Measurements from ENCODE around the gene GSTM2.

GSTM2 gene

GRCh38 chr1:109716570-109717090 lies 48.8 kb downstream of the GSTM2 start:
- H3K9me3 ChIP-seq (replicated peaks in 1 of 11) = peaks cover 0 to 10% (median 6%) of the 10 kb centered on the region in 11 experiments; a peak in 7 of 22 replicates
- H4K20me1 ChIP-seq = no peaks in the 10 kb centered on the region
- no peak overlapping the region for H3K27ac ChIP-seq
- H3K4me3 ChIP-seq = no peak overlapping the region
- TF ChIP-seq Cebpa-rat (IDR thresholded peaks at IDR 0.05) = no peak
- H3K27me3 ChIP-seq = peaks cover 9 to 13% (median 12%) of the 10 kb centered on the region in 11 experiments; a peak in 20 of 22 replicates
- H3K4me2 ChIP-seq = no peak overlapping the region
- H3K36me3 ChIP-seq = no peaks in the 10 kb centered on the region
- peaks cover 0 to 13% (median 2%) of the 10 kb centered on the region in 10 experiments; a peak in 8 of 20 replicates for H3K4me1 ChIP-seq
- H3K9ac ChIP-seq = no peak overlapping the region

- H3K36me3 ChIP-seq = no peaks in the 10 kb centered on the region
- no peak overlapping the region for H3K4me2 ChIP-seq
- H3K27ac ChIP-seq = no peak overlapping the region; a peak in 1 of 22 replicates
- H3K9ac ChIP-seq = no peak overlapping the region
- peaks cover 0 to 2% (median 1%) of the 10 kb centered on the region in 11 experiments; a peak in 9 of 22 replicates for H3K27me3 ChIP-seq
- no peak for TF ChIP-seq Cebpa-rat (IDR thresholded peaks at IDR 0.05)
- H3K4me3 ChIP-seq = no peak overlapping the region
- H3K4me1 ChIP-seq = peaks cover 0 to 13% (median 2%) of the 10 kb centered on the region in 10 experiments; a peak in 8 of 20 replicates
- H3K9me3 ChIP-seq (replicated peaks in 1 of 11) = peaks cover 0 to under 1% (median 0%) of the 10 kb centered on the region in 11 experiments; a peak in 1 of 22 replicates
- H4K20me1 ChIP-seq = no peaks in the 10 kb centered on the region
Measured at GRCh38 chr1:109717729-109718128, 49.9 kb downstream of the GSTM2 start.

GRCh38 chr1:109718495-109718894 lies 50.6 kb downstream of the GSTM2 start:
- Histone ChIP-seq H3K4me2 (no peak overlapping the region), H3K9ac (no peak overlapping the region), H4K20me1 (no peaks in the 10 kb centered on the region)

GRCh38 chr1:109719337-109719837 lies 51.5 kb downstream of the GSTM2 start:
- Histone ChIP-seq H3K9ac (no peak overlapping the region), H3K27me3 (no peaks in the 10 kb centered on the region), H3K36me3 (no peaks in the 10 kb centered on the region), H3K4me1 (peaks cover 0 to 13% (median 2%) of the 10 kb centered on the region in 10 experiments; a peak in 8 of 20 replicates), H4K20me1 (no peaks in the 10 kb centered on the region), H3K4me3 (no peak overlapping the region), H3K9me3 (replicated peaks in 1 of 11) (no peaks in the 10 kb centered on the region), H3K27ac (peak overlapping the region in 2 of 11 experiments; percentile 9 to 61; a peak in 2 of 22 replicates), H3K4me2 (peak overlapping the region in 5 of 11 experiments; percentile 9 to 49 (median 26); a peak in 6 of 22 replicates)
- no peak for TF ChIP-seq Cebpa-rat (IDR thresholded peaks at IDR 0.05)

More at GRCh38 chr1:109718495-109718894, 50.6 kb downstream of the GSTM2 start:
- H3K27me3 ChIP-seq = no peaks in the 10 kb centered on the region
- no peak for TF ChIP-seq Cebpa-rat (IDR thresholded peaks at IDR 0.05)
- H3K9me3 ChIP-seq (replicated peaks in 1 of 11) = no peaks in the 10 kb centered on the region
- H3K4me1 ChIP-seq = peaks cover 0 to 13% (median 2%) of the 10 kb centered on the region in 10 experiments; a peak in 8 of 20 replicates
- H3K36me3 ChIP-seq = no peaks in the 10 kb centered on the region
- H3K27ac ChIP-seq = peak overlapping the region in 4 of 11 experiments; percentile 9 to 61 (median 24); a peak in 7 of 22 replicates
- H3K4me3 ChIP-seq = no peak overlapping the region

GRCh38 chr1:109721042-109721441 lies 53.2 kb downstream of the GSTM2 start:
- Histone ChIP-seq H3K27me3 (no peaks in the 10 kb centered on the region), H3K4me2 (peak overlapping the region in 2 of 11 experiments; percentile 9 to 12; a peak in 2 of 22 replicates), H3K36me3 (no peaks in the 10 kb centered on the region), H3K4me1 (peaks cover 0 to 13% (median 2%) of the 10 kb centered on the region in 10 experiments; a peak in 8 of 20 replicates), H4K20me1 (no peaks in the 10 kb centered on the region), H3K9me3 (replicated peaks in 1 of 11) (peaks cover 0 to 8% (median 0%) of the 10 kb centered on the region in 11 experiments; a peak in 3 of 22 replicates), H3K4me3 (no peak overlapping the region), H3K27ac (no peak overlapping the region), H3K9ac (no peak overlapping the region)
- TF ChIP-seq Cebpa-rat (IDR thresholded peaks at IDR 0.05) = no peak

- peaks cover 0 to 12% (median 6%) of the 10 kb centered on the region in 11 experiments; a peak in 11 of 22 replicates for H3K9me3 ChIP-seq (replicated peaks in 1 of 11)
- no peak overlapping the region for H3K4me2 ChIP-seq
- H4K20me1 ChIP-seq = no peaks in the 10 kb centered on the region
- H3K4me1 ChIP-seq = peaks cover 0 to 13% (median 4%) of the 10 kb centered on the region in 10 experiments; a peak in 9 of 20 replicates
- no peak overlapping the region for H3K9ac ChIP-seq
- TF ChIP-seq Cebpa-rat (IDR thresholded peaks at IDR 0.05) = no peak
- H3K4me3 ChIP-seq = no peak overlapping the region
- no peaks in the 10 kb centered on the region for H3K36me3 ChIP-seq
- no peaks in the 10 kb centered on the region for H3K27me3 ChIP-seq
- no peak overlapping the region for H3K27ac ChIP-seq
Measured at GRCh38 chr1:109721971-109722370, 54.1 kb downstream of the GSTM2 start.

- no peaks in the 10 kb centered on the region for H3K27me3 ChIP-seq
- no peaks in the 10 kb centered on the region; a peak in 1 of 22 replicates for H3K36me3 ChIP-seq
- peaks cover 0 to 16% (median 6%) of the 10 kb centered on the region in 11 experiments; a peak in 11 of 22 replicates for H3K9me3 ChIP-seq (replicated peaks in 1 of 11)
- H3K4me3 ChIP-seq = no peak overlapping the region
- H3K4me2 ChIP-seq = no peak overlapping the region
- H3K9ac ChIP-seq = no peak overlapping the region
- H3K4me1 ChIP-seq = peaks cover 0 to 13% (median 4%) of the 10 kb centered on the region in 10 experiments; a peak in 9 of 20 replicates
- no peak overlapping the region for H3K27ac ChIP-seq
- TF ChIP-seq Cebpa-rat (IDR thresholded peaks at IDR 0.05) = peak in 5 of 11 experiments; percentile 36 to 76 (median 69); a peak in 7 of 22 replicates
- no peaks in the 10 kb centered on the region for H4K20me1 ChIP-seq
Measured at GRCh38 chr1:109722908-109723691, 55.2 kb downstream of the GSTM2 start.

Data from BLaER1 treated with 17β-estradiol and CSF1 and Interleukin-3, amounts not matched to agents 10 nM and 100 nM (cell line).